ENCODE measurements around the gene PARN.

The PARN gene

GRCh38 chr16:14475370-14476139 is 154.5 kb downstream of the PARN start:
- no peak for TF ChIP-seq CTCF (IDR thresholded peaks at IDR 0.05; ENCODE audit: insufficient read depth, low read length, missing control alignments)
- no peak for DNase-seq (ENCODE audit: low read depth, low spot score)
- ChIA-PET POLR2A (no interaction called here), CTCF (no interaction called here)
- no peak overlapping the region for H3K4me3 ChIP-seq (ENCODE audit: low read depth, low read length)

- CTCF ChIA-PET = interaction anchor here (0.6 kb wide), 1 partner anchor 10 kb away, joined by 3 read pairs; no protein-coding TSS in a partner anchor
- POLR2A ChIA-PET = interaction anchor here (0.7 kb wide), 1 partner anchor 14 kb away, joined by 3 read pairs; no protein-coding TSS in a partner anchor
- no peak for TF ChIP-seq CTCF (IDR thresholded peaks at IDR 0.05; ENCODE audit: insufficient read depth, low read length, missing control alignments)
- DNase-seq (ENCODE audit: low read depth, low spot score) = no peak
- H3K4me3 ChIP-seq (ENCODE audit: low read depth, low read length) = no peak overlapping the region
Observed at GRCh38 chr16:14473488-14473887, 156.6 kb downstream of the PARN start.

GRCh38 chr16:14472357-14472756 is 157.7 kb downstream of the PARN start:
- ChIA-PET POLR2A (no interaction called here), CTCF (no interaction called here)
- TF ChIP-seq CTCF (IDR thresholded peaks at IDR 0.05; ENCODE audit: insufficient read depth, low read length, missing control alignments) = no peak
- no peak for DNase-seq (ENCODE audit: low read depth, low spot score)
- H3K4me3 ChIP-seq (ENCODE audit: low read depth, low read length) = no peak overlapping the region

GRCh38 chr16:14470788-14471187 is 159.3 kb downstream of the PARN start:
- no peak for TF ChIP-seq CTCF (IDR thresholded peaks at IDR 0.05; ENCODE audit: insufficient read depth, low read length, missing control alignments)
- CTCF ChIA-PET = interaction anchor here (1.4 kb wide), 1 partner anchor 18 kb away, joined by 3 read pairs; no protein-coding TSS in a partner anchor
- POLR2A ChIA-PET = no interaction called here
- H3K4me3 ChIP-seq (ENCODE audit: low read depth, low read length) = no peak overlapping the region
- no peak for DNase-seq (ENCODE audit: low read depth, low spot score)

GRCh38 chr16:14465799-14466198 is 164.3 kb downstream of the PARN start:
- no peak for TF ChIP-seq CTCF (IDR thresholded peaks at IDR 0.05; ENCODE audit: insufficient read depth, low read length, missing control alignments)
- ChIA-PET POLR2A (no interaction called here), CTCF (interaction anchor here (0.8 kb wide), 1 partner anchor 61 kb away, joined by 3 read pairs; no protein-coding TSS in a partner anchor)
- DNase-seq (ENCODE audit: low read depth, low spot score) = no peak
- no peak overlapping the region for H3K4me3 ChIP-seq (ENCODE audit: low read depth, low read length)

GRCh38 chr16:14464796-14465195 is 165.3 kb downstream of the PARN start:
- ChIA-PET CTCF (no interaction called here), POLR2A (interaction anchor here (0.7 kb wide), 1 partner anchor 26 kb away, joined by 3 read pairs; no protein-coding TSS in a partner anchor)
- no peak for DNase-seq (ENCODE audit: low read depth, low spot score)
- no peak overlapping the region for H3K4me3 ChIP-seq (ENCODE audit: low read depth, low read length)
- no peak for TF ChIP-seq CTCF (IDR thresholded peaks at IDR 0.05; ENCODE audit: insufficient read depth, low read length, missing control alignments)
